Measurements from ENCODE around the gene HELQ. TPM values are rescaled to one million over a fixed set of nuclear protein-coding genes. Genes with fewer than 3 reads are reported as not detected.

HELQ gene
- total and polyA plus RNA-seq, 9 of the 15 experiments (the other 6 are each of a cell fraction or from before 2014, with no cell fraction given), result 3.5 to 15.2 (median 11.9) TPM

GRCh38 chr4:83484500-83485461, 29.2 kb upstream of the HELQ start, which contains the start of gene ABRAXAS1 (continued):
- peak; percentile 44; the same call in 1 of the 2 replicates for TF ChIP-seq ZNF395 (CRISPR knock-in tag; IDR thresholded peaks at IDR 0.05)
- TF ChIP-seq CC2D1A (IDR thresholded peaks at IDR 0.05), result no peak
- no peak for TF ChIP-seq MAFG (tag; conservative IDR thresholded peaks at IDR 0.05)
- no peak for TF ChIP-seq FOS (IDR thresholded peaks at IDR 0.05; ENCODE audit: extremely low read depth, insufficient read length)
- TF ChIP-seq NFE2 (IDR thresholded peaks at IDR 0.05; ENCODE audit: low read depth), result no peak
- TF ChIP-seq AFF4 (CRISPR knock-in tag; IDR thresholded peaks at IDR 0.05), result 0 out of 2 replicates have a peak, but pooled peaks have one; percentile 32
- TF ChIP-seq ZBTB9 (CRISPR knock-in tag; IDR thresholded peaks at IDR 0.05), result no peak; the same call in 1 of the 2 replicates
- TF ChIP-seq ARID2 (IDR thresholded peaks at IDR 0.05), result 0 out of 2 replicates have a peak, but pooled peaks have one; percentile 10
- peak; percentile 44 to 58; a peak in 2 of 4 replicates for TF ChIP-seq SIN3A (IDR thresholded peaks at IDR 0.05; ENCODE audit: borderline replicate concordance in 2 of 2, control insufficient read depth in 1 of 2, low read depth in 2 of 2, low read length in 2 of 2)
- TF ChIP-seq MTA2 (IDR thresholded peaks at IDR 0.05; ENCODE audit: low read depth), result no peak
- no peak for TF ChIP-seq ZBTB12 (CRISPR knock-in tag; IDR thresholded peaks at IDR 0.05)
- peak; percentile 56; the same call in 1 of the 2 replicates for TF ChIP-seq PML (IDR thresholded peaks at IDR 0.05; ENCODE audit: low read length)
- peak; percentile 87; the same call in 1 of the 2 replicates for TF ChIP-seq CBFB (CRISPR knock-in tag; IDR thresholded peaks at IDR 0.05)
- TF ChIP-seq ZNF282 (CRISPR knock-in tag; IDR thresholded peaks at IDR 0.05), result 0 out of 2 replicates have a peak, but pooled peaks have one; percentile 87
- TF ChIP-seq E4F1 (CRISPR knock-in tag; IDR thresholded peaks at IDR 0.05; ENCODE audit: borderline replicate concordance), result no peak
- TF ChIP-seq CBFA2T2 (conservative IDR thresholded peaks at IDR 0.05), result no peak

Measured in K562 (cell line).